ENCODE data around the gene SH2D7.

Gene SH2D7

DNA sequence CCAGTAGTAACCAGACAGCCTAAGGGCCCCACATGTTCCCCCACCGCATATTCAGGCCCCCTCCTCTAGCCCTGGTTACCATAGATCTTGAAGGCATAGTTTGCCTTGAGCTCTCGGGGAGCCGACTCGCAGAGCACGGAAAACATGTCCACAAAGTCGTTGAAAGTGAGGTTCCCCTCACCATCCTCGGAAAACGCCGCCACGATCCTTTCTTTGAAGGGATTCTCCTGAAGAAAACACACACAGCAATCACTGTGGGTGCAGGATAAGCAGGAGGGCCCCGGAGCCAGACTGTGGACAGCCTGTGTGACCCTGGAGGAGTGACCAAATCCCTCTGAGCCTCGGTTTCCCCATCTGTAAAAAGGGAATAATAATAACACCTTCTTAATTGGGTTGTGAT lies 16.8 kb downstream of the SH2D7 start:
- CTCF ChIA-PET, result interaction anchor here (0.9 to 10.7 kb wide), 43 partner anchors 8 to 436 kb away, joined by 3 to 141 read pairs (median 8); partner anchors contain the start of gene CIB2
- TF ChIP-seq, protein P1, sequence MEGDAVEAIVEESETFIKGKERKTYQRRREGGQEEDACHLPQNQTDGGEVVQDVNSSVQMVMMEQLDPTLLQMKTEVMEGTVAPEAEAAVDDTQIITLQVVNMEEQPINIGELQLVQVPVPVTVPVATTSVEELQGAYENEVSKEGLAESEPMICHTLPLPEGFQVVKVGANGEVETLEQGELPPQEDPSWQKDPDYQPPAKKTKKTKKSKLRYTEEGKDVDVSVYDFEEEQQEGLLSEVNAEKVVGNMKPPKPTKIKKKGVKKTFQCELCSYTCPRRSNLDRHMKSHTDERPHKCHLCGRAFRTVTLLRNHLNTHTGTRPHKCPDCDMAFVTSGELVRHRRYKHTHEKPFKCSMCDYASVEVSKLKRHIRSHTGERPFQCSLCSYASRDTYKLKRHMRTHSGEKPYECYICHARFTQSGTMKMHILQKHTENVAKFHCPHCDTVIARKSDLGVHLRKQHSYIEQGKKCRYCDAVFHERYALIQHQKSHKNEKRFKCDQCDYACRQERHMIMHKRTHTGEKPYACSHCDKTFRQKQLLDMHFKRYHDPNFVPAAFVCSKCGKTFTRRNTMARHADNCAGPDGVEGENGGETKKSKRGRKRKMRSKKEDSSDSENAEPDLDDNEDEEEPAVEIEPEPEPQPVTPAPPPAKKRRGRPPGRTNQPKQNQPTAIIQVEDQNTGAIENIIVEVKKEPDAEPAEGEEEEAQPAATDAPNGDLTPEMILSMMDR (IDR thresholded peaks at IDR 0.05; ENCODE audit: control extremely low read depth, extremely low read depth, low read depth, missing control alignments), result no peak
- no peak for DNase-seq (ENCODE audit: extremely low spot score)
- POLR2A ChIA-PET, result no interaction called here

DNA sequence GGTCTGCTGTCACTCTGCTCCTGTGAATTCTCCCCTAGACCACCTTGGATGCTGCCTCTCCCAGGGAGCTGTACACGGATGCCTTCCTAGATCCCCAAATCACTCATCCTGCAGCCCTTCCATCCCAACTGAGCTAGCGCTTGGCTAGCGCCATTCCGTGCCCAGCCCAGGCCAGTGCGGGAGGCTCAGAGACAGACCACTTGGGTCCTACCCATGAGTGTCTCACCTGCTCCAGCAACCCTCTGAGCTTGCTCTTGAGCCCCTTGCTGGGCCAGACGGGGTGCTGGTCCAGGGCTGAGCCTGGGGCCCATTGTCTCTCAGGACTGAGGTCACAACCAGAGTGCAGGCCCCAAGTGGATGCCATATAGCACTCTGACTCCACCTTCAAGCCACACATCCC lies 17.7 kb downstream of the SH2D7 start:
- DNase-seq (ENCODE audit: extremely low spot score), result no peak
- POLR2A ChIA-PET, result no interaction called here
- CTCF ChIA-PET, result interaction anchor here (1.1 to 10.7 kb wide), 11 partner anchors 8 to 200 kb away, joined by 3 to 141 read pairs (median 28); partner anchors contain the start of gene CIB2
- TF ChIP-seq, protein P1 (IDR thresholded peaks at IDR 0.05; ENCODE audit: control extremely low read depth, extremely low read depth, low read depth, missing control alignments), result no peak

DNA sequence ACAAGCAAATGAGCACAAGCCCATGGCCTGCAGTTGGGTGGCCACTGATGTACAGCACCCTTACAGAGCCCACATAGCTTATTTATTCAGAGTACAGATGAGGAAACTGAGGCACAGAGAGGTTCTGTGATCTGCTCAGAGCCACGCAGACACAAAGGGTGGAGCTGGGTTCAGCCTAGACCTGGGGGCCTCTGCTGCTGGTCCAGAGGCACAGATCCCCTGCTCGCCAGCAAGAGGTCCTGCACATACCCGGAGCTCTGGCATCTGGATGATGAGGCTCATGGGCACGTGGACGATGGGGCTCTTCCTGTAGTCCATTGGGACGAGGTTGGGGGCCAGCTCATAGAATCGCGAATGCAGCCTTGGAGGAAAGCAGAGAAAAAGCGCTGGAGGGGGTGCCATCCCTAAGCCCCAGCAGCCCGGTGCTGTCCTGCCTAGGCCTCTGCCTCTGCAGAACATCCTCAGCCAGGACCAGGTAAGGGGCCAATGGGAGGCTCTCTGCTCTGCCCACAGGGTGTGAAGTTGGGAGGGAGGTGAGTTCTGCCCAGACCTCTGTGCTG lies 18.6 kb downstream of the SH2D7 start:
- no peak for DNase-seq (ENCODE audit: extremely low spot score)
- CTCF ChIA-PET, result interaction anchor here (1.0 to 10.7 kb wide), 12 partner anchors 9 to 201 kb away, joined by 3 to 141 read pairs (median 28); partner anchors contain the start of gene CIB2
- POLR2A ChIA-PET, result no interaction called here
- TF ChIP-seq, protein P1 (IDR thresholded peaks at IDR 0.05; ENCODE audit: control extremely low read depth, extremely low read depth, low read depth, missing control alignments), result no peak

DNA sequence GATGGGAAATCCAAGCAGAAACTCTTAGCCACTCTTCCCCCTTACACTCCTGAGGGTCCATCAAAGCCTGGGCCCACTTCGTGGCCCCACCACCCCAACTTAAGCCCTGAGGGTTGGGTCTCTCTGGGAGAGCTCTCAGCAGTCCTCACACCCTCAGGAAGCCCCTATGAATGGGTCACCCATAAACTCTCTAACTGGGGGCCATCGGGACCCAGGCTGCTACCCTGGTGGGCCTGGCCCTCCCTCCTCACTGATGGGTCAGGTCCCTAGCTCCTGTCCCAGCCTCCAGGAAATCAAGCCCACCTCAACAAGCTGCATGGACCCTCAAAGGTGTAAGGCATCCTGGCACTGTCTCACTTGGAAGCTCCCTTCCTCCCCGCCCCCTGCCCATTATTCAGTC lies 19.4 kb downstream of the SH2D7 start:
- POLR2A ChIA-PET, result no interaction called here

DNA sequence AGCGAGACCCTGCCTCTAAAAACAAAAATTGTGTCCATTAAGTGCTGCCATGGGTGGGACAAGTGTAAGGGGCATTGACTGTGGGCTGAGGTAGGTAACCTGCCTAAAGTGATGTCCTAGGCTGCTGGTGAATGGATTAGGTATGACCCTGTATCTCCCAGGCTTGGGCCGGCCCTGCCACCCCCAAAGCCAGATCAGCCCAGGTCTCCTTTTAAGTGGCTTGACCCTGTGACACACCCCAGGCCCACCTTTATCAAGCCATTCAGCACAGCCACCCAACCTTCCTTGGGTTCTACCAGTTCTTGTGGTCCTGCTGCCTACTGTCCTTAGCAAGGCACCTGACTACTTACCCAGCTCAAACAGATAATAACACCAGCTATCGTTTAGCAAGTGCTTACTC lies 20.2 kb downstream of the SH2D7 start:
- no peak for DNase-seq (ENCODE audit: extremely low spot score)
- TF ChIP-seq, protein P1 (IDR thresholded peaks at IDR 0.05; ENCODE audit: control extremely low read depth, extremely low read depth, low read depth, missing control alignments), result no peak
- ChIA-PET POLR2A (no interaction called here), CTCF (interaction anchor here (0.6 to 10.7 kb wide), 31 partner anchors 10 to 558 kb away, joined by 3 to 141 read pairs (median 5); partner anchors contain the start of genes ACSBG1, CIB2 and IDH3A)

More for the DNA sequence above, 19.4 kb downstream of the SH2D7 start:
- CTCF ChIA-PET, result interaction anchor here (1.0 to 10.7 kb wide), 23 partner anchors 10 to 204 kb away, joined by 3 to 141 read pairs (median 7); partner anchors contain the start of genes ACSBG1 and CIB2
- no peak for DNase-seq (ENCODE audit: extremely low spot score)
- TF ChIP-seq, protein P1 (IDR thresholded peaks at IDR 0.05; ENCODE audit: control extremely low read depth, extremely low read depth, low read depth, missing control alignments), result no peak

DNA sequence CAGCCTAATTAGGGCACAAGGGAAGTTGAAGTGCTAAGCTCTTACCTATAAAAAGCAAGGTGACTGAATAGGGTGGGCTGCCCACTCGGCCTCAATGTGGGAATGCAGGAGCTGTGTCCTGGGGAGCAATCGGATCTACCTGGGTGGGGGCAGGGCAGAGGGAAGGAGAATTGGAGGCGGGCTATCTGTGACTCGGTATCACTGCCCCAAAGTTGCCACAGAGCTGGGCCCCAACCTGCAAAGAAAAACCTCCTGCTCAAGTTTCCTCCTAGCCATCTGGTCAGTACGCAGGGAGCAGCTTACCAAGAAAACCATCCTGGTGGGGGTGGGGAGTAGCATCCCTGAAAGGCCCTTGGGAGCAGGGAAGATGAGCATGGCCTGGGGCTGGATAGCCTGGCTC lies 28.2 kb downstream of the SH2D7 start:
- POLR2A ChIA-PET, result no interaction called here
- TF ChIP-seq, protein P1 (IDR thresholded peaks at IDR 0.05; ENCODE audit: control extremely low read depth, extremely low read depth, low read depth, missing control alignments), result no peak
- CTCF ChIA-PET, result interaction anchor here (1.1 to 4.8 kb wide), 7 partner anchors 8 to 161 kb away, joined by 3 to 30 read pairs (median 4); partner anchors contain the start of gene CIB2
- no peak for DNase-seq (ENCODE audit: extremely low spot score)

Data from GM10248 (cell line).